ENCODE measurements around the gene AGRP.
A peak's percentile ranks its signal among the peaks of the same experiment; 100 is the strongest.

AGRP gene

GRCh38 chr16:67454104-67454503 is 29.2 kb downstream of the AGRP start:
- peak overlapping the region; percentile 91 for H3K27ac ChIP-seq
- no peak for TF ChIP-seq CTCF (conservative IDR thresholded peaks at IDR 0.05)

GRCh38 chr16:67451704-67452435 is 31.5 kb downstream of the AGRP start:
- H3K27ac ChIP-seq: peak overlapping the region; percentile 91

GRCh38 chr16:67451061-67451703 is 32.2 kb downstream of the AGRP start:
- TF ChIP-seq CTCF (conservative IDR thresholded peaks at IDR 0.05): no peak
- peak overlapping the region; percentile 91 for H3K27ac ChIP-seq

More at GRCh38 chr16:67451704-67452435, 31.5 kb downstream of the AGRP start:
- TF ChIP-seq CTCF (conservative IDR thresholded peaks at IDR 0.05): no peak

GRCh38 chr16:67449739-67450138 is 33.6 kb downstream of the AGRP start:
- no peak for TF ChIP-seq CTCF (conservative IDR thresholded peaks at IDR 0.05)
- no peak overlapping the region; the same call in 1 of the 2 replicates for H3K27ac ChIP-seq

GRCh38 chr16:67449336-67449735 is 34.0 kb downstream of the AGRP start:
- TF ChIP-seq CTCF (conservative IDR thresholded peaks at IDR 0.05): no peak
- no peak overlapping the region for H3K27ac ChIP-seq

- no peak overlapping the region for H3K27ac ChIP-seq
- no peak for TF ChIP-seq CTCF (conservative IDR thresholded peaks at IDR 0.05)
These were observed 34.8 kb downstream of the AGRP start for GRCh38 chr16:67448580-67448979.

- no peak; the same call in 1 of the 2 replicates for TF ChIP-seq CTCF (conservative IDR thresholded peaks at IDR 0.05)
- H3K27ac ChIP-seq: no peak overlapping the region
These were observed 35.8 kb downstream of the AGRP start for GRCh38 chr16:67447508-67448076.
